Large intestine (tissue), 1 donor: Measurements from ENCODE around the gene ZNF580. TPM values are rescaled to one million over a fixed set of nuclear protein-coding genes. Genes with fewer than 3 reads are reported as not detected.

Experiments used
- polyA plus RNA-seq: library from polyadenylated mRNA; unstranded; fragments of 120-200 nt; gene quantifications from one replicate; pipeline ENCODE4 v1.2.1, GENCODE V29; 2013

The ZNF580 gene
- polyA plus RNA-seq, 1 donor, result 31.3 TPM

Other genes starting within 250 kb of the ZNF580 start
- 29.9 TPM for gene UBE2S, start 233.2 kb upstream of the ZNF580 start, polyA plus RNA-seq
- gene SHISA7, start 197.7 kb upstream of the ZNF580 start, polyA plus RNA-seq, result 1.1 TPM
- gene ISOC2, start 179.4 kb upstream of the ZNF580 start, polyA plus RNA-seq, result 30.4 TPM
- gene C19orf85, start 176.3 kb upstream of the ZNF580 start, polyA plus RNA-seq, result not detected
- gene ZNF628, start 164.4 kb upstream of the ZNF580 start, polyA plus RNA-seq, result 5.6 TPM
- gene NAT14, start 155.8 kb upstream of the ZNF580 start, polyA plus RNA-seq, result 14.0 TPM
- gene SSC5D, start 152.6 kb upstream of the ZNF580 start, polyA plus RNA-seq, result 4.0 TPM
- gene SBK2, start 103.9 kb upstream of the ZNF580 start, polyA plus RNA-seq, result 0.66 TPM
- gene SBK3, start 95.5 kb upstream of the ZNF580 start, polyA plus RNA-seq, result 0.15 TPM
- 14.9 TPM for gene ZNF579, start 60.2 kb upstream of the ZNF580 start, polyA plus RNA-seq
- 13.9 TPM for gene FIZ1, start 41.5 kb upstream of the ZNF580 start, polyA plus RNA-seq
- gene ZNF524, start 40.7 kb upstream of the ZNF580 start, polyA plus RNA-seq, result 18.9 TPM
- gene ZNF865, start 35.4 kb upstream of the ZNF580 start, polyA plus RNA-seq, result 10.4 TPM
- gene ZNF784, start 16.4 kb upstream of the ZNF580 start, polyA plus RNA-seq, result 15.6 TPM
- gene ZNF581, start 2.6 kb downstream of the ZNF580 start, polyA plus RNA-seq, result 29.1 TPM
- gene CCDC106, start 7.2 kb downstream of the ZNF580 start, polyA plus RNA-seq, result 11.6 TPM
- gene U2AF2, start 14.0 kb downstream of the ZNF580 start, polyA plus RNA-seq, result 167 TPM
- 153 TPM for gene EPN1, start 34.2 kb downstream of the ZNF580 start, polyA plus RNA-seq
- not detected for gene NLRP9, start 97.4 kb downstream of the ZNF580 start, polyA plus RNA-seq
- gene RFPL4A, start 118.1 kb downstream of the ZNF580 start, polyA plus RNA-seq, result 0.15 TPM
- gene RFPL4AL1, start 128.1 kb downstream of the ZNF580 start, polyA plus RNA-seq, result not detected
- 0.04 TPM for gene NLRP11, start 191.0 kb downstream of the ZNF580 start, polyA plus RNA-seq
- not detected for gene NLRP4, start 195.5 kb downstream of the ZNF580 start, polyA plus RNA-seq